Inferior parietal cortex (tissue), 1 donor: ENCODE measurements around the gene ZIC1.

Source experiments
- DNase-seq: peaks from one replicate; pipeline ENCODE4 v3.0.0-alpha.2; 2016; ENCODE audit errors: extremely low spot score

ZIC1 gene

GRCh38 chr3:147395899-147396711 is 13.1 kb upstream of the ZIC1 start:
- no peak for DNase-seq

DNA sequence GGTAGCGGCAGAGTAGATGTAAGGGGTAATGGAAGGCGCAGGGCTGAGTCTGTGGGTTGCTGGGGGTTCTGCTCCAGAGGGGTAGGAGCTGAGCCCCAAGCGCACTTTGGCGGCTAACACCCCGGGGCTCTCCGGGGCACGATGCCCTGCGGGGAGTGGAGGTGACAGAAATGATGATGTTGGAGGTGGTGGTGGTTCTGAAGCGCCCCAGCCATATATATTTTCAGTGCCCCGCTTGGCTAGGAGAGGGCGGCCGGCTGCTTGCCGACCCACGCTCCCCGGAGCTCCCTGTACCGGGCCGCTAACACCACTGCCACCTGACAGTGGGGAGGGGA is 12.5 kb upstream of the ZIC1 start:
- DNase-seq: no peak

DNA sequence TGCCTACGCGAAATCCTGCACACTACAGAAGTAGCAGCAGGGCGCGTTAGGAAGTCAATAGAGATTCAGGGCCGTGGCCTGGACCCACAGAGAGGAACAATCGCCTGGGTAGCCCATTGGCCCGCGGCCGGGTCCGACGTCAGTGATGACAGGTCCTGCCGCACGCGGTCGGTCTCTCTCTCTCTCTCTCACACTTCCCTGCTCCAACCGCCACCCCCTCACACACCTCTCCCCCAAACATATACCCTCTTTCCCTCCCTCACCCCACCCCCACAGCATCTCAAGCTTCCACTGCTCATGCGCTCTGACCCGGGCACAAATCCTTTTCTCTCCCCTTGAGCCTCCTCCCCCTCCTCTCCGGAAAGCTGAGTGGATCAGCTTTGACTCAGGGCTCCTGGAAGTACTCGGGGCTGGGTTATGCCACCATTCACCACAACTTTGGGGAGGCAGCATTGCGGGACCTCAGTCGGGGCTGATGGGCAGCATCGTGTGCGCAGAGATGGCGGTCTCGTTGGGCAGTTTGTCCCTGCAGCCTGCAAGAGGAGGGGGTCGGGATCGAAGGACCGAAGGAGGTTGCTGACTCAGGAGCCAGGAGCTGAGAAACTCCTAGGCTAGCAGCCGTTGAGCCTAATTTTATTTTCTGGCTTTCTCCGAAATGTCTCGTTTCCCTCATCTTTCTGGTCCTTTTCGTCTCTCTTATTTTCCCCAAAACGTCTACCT is 11.8 kb upstream of the ZIC1 start:
- no peak for DNase-seq

GRCh38 chr3:147397875-147398812 is 11.0 kb upstream of the ZIC1 start:
- no peak for DNase-seq

- no peak for DNase-seq
Measured at GRCh38 chr3:147398813-147399534, 10.2 kb upstream of the ZIC1 start.

DNA sequence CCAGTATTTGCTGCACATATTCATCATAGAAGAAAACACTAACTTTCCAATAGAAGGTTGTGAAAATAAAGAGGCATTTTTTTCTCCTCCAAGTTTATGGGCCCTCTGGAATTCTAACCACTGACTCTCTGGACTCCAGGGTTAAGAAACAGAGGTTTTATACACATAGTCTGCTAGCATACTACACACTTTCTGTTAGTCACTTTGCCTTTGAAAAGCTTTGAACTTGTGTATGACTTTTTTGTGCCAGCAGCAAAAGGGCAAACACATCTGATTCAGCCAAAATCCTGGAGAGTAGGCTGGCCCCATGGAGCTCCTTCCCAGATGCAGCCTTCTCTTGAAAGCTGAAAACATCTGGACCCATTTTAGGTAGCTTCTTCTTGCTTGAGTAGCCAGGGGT is 9.1 kb upstream of the ZIC1 start:
- no peak for DNase-seq

DNA sequence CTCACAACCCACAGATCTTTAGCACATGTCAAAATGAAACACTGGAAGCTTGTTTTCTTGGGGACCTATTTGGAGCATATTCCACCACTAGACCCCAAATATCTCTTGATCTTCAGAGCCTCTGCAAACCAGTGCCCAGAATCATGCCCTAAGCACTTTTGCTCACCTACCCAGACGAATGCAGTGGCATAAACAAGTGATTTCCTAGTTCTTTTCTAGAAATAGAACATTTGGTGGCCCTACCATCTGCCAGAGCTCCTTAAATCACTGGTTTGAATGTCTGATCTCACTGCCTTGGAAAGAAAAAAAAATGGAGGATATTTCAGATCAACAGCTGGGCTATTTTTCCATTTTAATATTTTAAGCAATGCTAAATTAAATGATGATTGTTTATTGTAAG is 8.2 kb upstream of the ZIC1 start:
- DNase-seq: no peak

DNA sequence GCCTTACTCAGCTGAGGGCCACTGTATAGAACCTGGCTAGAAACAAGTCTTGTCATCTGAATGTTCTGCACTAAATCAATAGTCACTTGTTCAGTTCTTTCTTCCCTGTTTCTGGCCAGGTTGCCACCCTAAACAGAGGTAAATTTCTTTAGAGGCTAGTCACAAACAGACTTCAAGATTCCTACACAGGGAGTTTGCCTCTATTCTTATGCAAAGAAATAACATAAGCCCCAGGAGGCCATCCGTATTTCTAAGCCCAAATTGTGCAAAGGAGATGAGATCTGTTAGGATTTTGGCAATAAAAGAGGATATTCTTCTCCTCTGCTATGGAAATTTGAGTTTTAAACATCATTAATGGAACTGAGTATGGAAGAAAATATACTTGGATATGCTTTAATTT is 7.7 kb upstream of the ZIC1 start:
- no peak for DNase-seq

- no peak for DNase-seq
Measured at GRCh38 chr3:147402159-147402558, 7.0 kb upstream of the ZIC1 start.

DNA sequence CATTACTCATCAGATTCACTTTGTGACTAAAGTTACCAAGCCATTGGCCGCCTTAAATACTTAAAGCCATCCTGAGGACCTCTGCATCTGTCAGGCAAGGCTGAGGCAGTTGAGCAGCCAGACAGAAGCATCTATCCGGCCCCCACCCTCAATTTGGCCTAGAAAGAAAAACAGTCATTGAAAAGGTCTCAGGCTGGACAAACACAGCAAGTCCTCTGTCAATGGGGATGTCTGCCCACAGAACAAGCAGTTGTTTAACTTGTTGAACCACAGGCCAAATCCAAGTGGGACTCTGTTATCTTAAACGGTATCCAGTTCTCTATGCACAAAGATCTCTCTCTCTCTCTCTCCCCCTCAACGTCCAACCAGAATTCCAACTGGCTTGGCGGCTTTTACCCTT is 5.7 kb upstream of the ZIC1 start:
- no peak for DNase-seq

DNA sequence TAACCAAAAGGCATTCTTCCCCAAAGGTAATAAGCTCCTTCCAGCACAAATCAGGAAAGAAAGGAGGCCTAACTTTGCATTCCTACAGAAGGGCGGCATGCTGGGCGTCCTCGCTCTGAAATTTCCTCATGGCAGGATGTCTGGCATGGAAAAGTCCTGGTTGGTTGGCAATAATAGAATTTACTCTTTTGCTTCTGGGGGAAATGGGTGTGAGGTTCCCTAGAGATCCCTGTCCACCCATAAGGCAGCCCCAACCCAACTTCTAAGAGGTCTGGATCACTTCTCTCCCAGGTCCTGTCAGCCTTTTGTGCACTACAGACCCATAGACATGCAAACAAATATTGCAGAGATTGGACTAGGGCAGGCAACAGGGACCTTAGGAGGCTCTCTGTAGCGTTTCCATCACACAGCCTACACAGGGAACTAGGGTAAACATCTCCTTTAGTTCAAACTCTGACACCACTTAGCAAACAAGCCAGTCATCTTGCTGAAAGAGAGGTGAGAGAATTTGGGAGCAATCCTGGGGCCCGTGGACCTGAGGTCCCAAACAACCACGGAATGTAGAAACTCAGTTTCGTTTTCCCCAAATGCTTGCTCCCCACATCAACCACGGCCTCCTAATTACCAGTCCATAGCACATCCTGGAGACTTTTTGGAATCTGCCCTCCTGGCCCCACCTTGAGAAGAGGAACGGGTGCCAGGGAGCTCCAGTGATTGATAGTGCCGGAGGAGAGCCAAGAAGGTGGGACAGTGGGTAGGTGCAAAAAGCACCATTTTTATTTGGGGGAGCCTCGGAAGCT is 5.0 kb upstream of the ZIC1 start:
- DNase-seq: no peak

GRCh38 chr3:147404800-147405230 is 4.3 kb upstream of the ZIC1 start:
- DNase-seq: no peak

GRCh38 chr3:147405231-147406027 is 3.7 kb upstream of the ZIC1 start:
- no peak for DNase-seq

DNA sequence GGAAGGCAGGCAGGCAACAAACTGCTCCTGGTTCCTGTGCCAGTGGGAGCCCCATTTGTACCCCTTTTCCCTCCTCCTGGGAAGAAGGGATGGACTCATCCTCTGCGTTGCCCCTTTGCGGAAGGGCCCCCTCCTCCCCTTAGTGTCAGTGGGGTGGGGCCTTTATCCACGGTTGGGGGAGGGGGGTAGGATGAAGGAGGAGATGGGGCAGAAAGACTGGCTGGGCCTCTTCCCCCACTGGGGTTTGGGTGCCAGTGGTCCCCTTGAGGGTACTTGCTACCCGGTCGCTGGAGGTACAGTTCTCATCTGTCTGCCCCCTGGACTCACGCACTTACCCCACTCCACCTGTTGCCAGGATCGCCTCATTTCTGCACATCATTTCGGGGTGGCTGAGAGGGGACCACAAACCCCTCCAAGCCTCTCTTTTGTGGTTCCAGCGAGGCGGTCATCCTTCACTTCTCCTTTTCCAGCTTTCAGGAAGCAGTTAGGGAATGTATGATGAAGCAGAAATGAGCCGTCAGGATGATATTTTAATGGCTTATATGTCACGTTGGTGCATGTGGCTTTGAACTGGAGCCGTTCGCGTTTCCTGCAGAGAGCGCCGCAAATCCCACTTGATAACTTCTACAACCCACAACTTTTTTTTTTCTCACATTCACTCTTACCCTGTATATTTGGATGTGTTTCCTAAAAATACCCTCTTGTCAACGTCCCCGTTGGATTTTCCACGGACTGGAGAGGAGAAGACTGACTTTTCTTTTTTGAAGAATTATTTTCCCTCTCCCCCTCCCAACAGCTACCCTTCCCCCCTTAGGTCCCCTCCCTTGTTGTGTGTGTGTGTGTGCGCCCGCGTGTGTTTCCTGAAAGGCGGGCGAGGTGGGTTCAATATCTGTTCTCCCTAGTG is 2.9 kb upstream of the ZIC1 start, which contains the start of gene ZIC4:
Gene ZIC4 (minus strand): TSS at position 516 of the 904 bp plus-strand sequence. CDS start 3,746 bp downstream, outside the sequence.
- no peak for DNase-seq

GRCh38 chr3:147407114-147407497 is 2.1 kb upstream of the ZIC1 start:
- no peak for DNase-seq

DNA sequence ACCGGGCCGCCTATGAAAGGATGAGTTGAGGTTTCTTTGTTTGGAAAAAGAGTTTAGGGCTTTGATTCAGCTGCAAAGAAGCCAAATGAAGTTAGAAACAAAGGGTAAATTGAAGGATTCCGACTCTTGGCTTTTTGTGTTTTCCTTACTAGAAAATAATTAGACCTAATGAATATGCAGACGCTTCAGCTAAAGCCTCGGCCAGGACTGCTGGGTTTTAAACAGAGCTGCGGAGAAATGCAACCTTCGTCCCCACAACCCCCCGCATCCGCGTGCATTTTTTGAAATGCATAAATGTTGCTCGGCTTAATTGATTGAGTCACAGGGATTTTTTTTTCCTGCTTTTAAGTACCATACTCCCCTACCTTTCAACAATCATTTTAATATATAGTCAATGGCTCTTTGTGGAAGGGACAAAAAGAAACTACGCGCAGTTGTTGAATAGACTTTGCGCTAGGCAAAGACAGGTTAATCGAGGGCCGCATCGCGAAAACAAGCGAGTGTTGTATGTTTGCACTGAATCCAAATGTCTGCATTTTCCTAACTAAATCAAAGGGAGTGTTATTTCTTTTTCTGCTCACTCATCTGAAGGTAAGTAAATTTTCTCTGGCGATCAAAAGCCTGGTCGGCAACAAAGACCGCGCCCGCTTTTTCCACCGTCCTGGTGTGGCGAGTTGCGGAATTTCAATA is 1.5 kb upstream of the ZIC1 start:
- no peak for DNase-seq

- DNase-seq: no peak
Measured at GRCh38 chr3:147408188-147409100, 721 bp upstream of the ZIC1 start.
